ENCODE measurements around the gene KDM5A.

- TF ChIP-seq CTCF (IDR thresholded peaks at IDR 0.05) = no peak
- no peak for TF ChIP-seq POLR2AphosphoS5 (IDR thresholded peaks at IDR 0.05)
- no peak for TF ChIP-seq POLR2A (IDR thresholded peaks at IDR 0.05)
Measured at GRCh38 chr12:263574-263973, 125.5 kb downstream of the KDM5A start.
